HUES48 (cell line): Measurements from ENCODE around the gene ARHGEF12.

ENCODE experiments used
- H3K27ac ChIP-seq: one replicate; pipeline ENCODE4 v1.7.0; 2013; ENCODE audit warnings: low read depth, low read length, inconsistent platforms
- H3K27me3 ChIP-seq: 2 replicates; pipeline ENCODE4 v1.6.1; 2013; ENCODE audit warnings: mild to moderate bottlenecking, low read length; ENCODE audit not compliant: control insufficient read depth, insufficient read depth
- H3K36me3 ChIP-seq: 2 replicates; pipeline ENCODE4 v1.6.1; 2013; ENCODE audit warnings: low read length; ENCODE audit not compliant: control insufficient read depth, insufficient read depth
- H3K4me1 ChIP-seq: 2 replicates; pipeline ENCODE4 v1.6.1; 2013; ENCODE audit warnings: mild to moderate bottlenecking, low read length; ENCODE audit not compliant: control insufficient read depth, insufficient read depth
- H3K4me3 ChIP-seq: 2 replicates; pipeline ENCODE4 v1.5.1; 2013; ENCODE audit warnings: mild to moderate bottlenecking, low read depth, low read length
- H3K9ac ChIP-seq: 2 replicates; pipeline ENCODE4 v1.6.1; 2013; ENCODE audit warnings: mild to moderate bottlenecking, low read depth, low read length, moderate library complexity
- H3K9me3 ChIP-seq: 2 replicates; pipeline ENCODE4 v1.6.1; 2013; ENCODE audit warnings: low read length; ENCODE audit not compliant: control insufficient read depth, insufficient read depth

The ARHGEF12 gene

DNA sequence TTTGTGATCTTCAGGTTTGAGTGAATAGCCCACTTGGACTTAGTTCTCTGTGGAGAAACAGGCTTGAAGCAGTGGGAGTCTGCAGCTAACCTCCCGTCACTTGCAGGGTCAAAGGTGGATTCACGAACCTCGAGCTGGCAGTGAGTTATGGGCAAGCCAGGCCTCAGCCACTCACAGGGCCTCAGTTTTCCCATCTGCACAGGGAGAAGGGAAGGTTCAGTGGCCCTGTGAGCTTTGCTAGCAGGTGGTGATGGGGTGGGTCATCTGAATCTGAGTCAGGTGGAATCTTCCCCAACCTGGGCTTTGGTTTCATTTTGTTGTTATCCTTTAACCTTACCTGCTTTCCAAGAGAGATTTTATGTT, 88.7 kb downstream of the ARHGEF12 start:
- H3K27ac ChIP-seq = no peak overlapping the region
- H3K9ac ChIP-seq = no peak overlapping the region
- H3K4me3 ChIP-seq = no peak overlapping the region
- peaks cover 32% of the 10 kb centered on the region for H3K36me3 ChIP-seq
- no peaks in the 10 kb centered on the region for H3K9me3 ChIP-seq
- H3K27me3 ChIP-seq = no peaks in the 10 kb centered on the region
- no peaks in the 10 kb centered on the region for H3K4me1 ChIP-seq

DNA sequence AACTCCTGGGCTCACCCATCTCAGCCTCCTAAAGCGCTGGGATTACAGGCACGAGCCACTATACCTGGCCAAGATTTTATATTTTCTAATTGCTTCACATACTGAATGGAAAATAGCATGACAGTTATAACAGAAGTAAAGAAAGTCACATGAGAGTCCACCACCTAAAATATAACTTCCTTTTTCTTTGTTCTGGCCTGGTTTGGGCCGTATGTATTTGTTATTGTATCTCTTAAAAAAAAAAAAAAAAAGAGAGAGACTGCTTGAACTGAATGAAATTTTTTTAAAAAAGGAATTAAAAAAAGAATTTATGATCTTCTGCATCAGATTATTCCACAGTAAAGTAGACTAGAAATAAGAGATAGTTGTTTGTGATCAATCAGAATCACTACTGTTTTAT, 89.3 kb downstream of the ARHGEF12 start:
- H3K27me3 ChIP-seq = no peaks in the 10 kb centered on the region
- no peak overlapping the region for H3K27ac ChIP-seq
- H3K4me1 ChIP-seq = no peaks in the 10 kb centered on the region
- H3K36me3 ChIP-seq = peaks cover 32% of the 10 kb centered on the region
- H3K4me3 ChIP-seq = no peak overlapping the region
- no peak overlapping the region for H3K9ac ChIP-seq
- no peaks in the 10 kb centered on the region for H3K9me3 ChIP-seq

DNA sequence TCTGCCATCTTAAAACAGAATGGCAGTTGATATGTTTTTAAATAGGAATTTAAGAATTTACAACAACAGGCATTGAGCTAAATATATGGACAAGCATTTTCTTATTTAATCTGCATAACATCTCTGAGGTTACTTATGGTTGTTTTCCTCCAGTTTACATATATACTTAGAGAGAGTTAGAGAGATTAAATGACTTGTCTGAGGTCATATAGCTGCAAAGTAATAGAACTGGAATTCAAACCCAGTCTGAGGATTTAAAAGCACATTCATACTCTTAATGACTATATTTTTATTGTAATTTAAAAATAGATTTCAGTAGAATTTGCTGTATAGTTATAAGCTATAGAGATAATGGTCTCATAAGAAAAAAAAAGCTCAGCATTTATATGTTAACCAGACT, 93.9 kb downstream of the ARHGEF12 start:
- Histone ChIP-seq H3K27ac (no peak overlapping the region), H3K9ac (no peak overlapping the region)

DNA sequence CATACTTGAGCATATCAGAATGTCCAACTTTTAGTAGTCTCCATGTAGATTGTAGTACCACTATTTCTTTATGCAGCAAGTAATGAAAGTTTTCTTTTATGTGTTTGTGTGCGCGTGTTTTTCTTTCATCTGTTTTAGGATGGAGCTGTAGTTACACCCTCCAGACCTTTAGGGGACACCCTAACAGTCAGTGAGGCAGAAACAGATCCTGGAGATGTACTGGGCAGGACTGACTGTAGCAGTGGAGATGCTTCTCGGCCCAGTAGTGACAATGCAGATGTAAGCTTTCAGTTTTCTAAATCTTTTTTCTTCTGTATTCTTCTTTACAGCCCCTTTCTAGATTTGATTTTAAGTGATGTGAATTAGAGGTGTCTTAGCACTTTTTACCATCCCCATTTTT, 95.4 kb downstream of the ARHGEF12 start:
- H3K4me1 ChIP-seq = no peaks in the 10 kb centered on the region
- peaks cover 17% of the 10 kb centered on the region; the same call in 1 of the 2 replicates for H3K36me3 ChIP-seq
- H3K4me3 ChIP-seq = no peak overlapping the region
- H3K27ac ChIP-seq = no peak overlapping the region
- no peaks in the 10 kb centered on the region for H3K27me3 ChIP-seq
- no peak overlapping the region for H3K9ac ChIP-seq
- H3K9me3 ChIP-seq = no peaks in the 10 kb centered on the region

More for the DNA sequence above, 93.9 kb downstream of the ARHGEF12 start:
- no peaks in the 10 kb centered on the region for H3K27me3 ChIP-seq
- no peak overlapping the region for H3K4me3 ChIP-seq
- H3K36me3 ChIP-seq = peaks cover 17% of the 10 kb centered on the region; the same call in 1 of the 2 replicates
- H3K4me1 ChIP-seq = no peaks in the 10 kb centered on the region
- H3K9me3 ChIP-seq = no peaks in the 10 kb centered on the region

DNA sequence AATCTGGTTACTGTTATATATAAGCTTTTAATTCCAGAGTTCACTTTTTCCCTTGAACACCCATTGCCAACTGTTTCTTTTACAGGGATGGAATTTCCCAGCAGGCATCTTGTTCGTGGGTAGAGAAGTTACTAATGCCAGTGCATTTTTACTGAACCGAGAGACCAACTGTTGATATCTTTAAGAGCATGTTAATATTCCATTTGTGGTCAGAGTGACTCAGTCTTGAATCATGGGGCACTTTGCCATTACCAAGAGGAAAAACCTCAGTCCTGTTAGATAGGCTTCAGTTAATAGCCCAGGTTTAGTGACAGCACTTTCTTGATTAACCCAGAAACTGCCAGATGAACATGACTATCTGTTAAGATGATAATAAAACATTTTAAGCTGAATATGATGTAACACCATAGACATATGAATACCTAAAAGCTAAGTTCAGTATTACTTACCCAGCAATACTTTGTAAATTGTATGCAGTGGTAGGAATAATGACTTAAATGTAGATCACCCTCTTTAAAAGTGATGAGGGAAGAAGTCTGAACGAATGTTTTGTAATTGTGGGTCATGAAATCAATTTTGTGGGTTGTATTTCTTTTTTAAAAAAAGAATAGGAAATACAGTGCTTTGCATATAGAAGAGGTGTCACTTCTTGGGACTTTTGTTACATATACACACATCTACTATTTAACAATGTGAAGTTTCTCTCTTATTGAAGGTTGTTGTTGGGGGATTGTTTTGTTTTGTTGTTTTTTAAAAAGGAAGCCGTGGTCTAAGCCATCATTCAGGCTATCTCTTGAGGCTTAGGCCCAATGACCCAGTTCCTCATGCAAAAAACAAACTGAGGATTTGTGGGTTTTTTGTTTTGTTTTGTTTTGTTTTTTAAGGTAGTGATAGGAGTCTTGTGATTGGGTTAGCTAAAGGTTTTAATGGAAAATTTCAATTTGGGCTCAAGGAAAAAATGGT, 96.1 kb downstream of the ARHGEF12 start:
- H3K36me3 ChIP-seq = peaks cover 17% of the 10 kb centered on the region; the same call in 1 of the 2 replicates
- H3K4me1 ChIP-seq = no peaks in the 10 kb centered on the region
- H3K9me3 ChIP-seq = no peaks in the 10 kb centered on the region
- no peak overlapping the region for H3K4me3 ChIP-seq
- H3K27me3 ChIP-seq = no peaks in the 10 kb centered on the region
- H3K27ac ChIP-seq = no peak overlapping the region
- H3K9ac ChIP-seq = no peak overlapping the region

DNA sequence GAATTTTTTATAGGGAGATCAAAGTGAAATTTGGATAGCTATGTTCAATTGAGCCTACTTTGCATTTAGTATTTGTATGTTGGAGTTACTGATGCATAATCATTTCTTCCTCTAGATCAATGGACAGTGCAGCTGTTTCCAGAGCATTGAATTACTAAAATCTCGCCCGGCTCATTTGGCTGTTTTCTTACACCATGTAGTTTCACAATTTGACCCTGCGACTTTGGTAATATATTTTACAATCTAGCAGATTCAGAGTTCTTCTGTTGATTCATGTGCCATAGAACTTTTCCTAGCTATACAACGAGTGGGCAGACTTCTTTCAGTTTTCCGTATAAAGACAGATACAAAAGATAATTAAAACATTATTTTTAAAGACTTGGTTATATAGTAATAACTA, 105.4 kb downstream of the ARHGEF12 start:
- H3K27me3 ChIP-seq = no peaks in the 10 kb centered on the region
- H3K4me1 ChIP-seq = no peaks in the 10 kb centered on the region
- H3K4me3 ChIP-seq = no peak overlapping the region
- no peak overlapping the region for H3K27ac ChIP-seq
- no peak overlapping the region for H3K9ac ChIP-seq
- no peaks in the 10 kb centered on the region for H3K9me3 ChIP-seq
- peaks cover 62% of the 10 kb centered on the region for H3K36me3 ChIP-seq

DNA sequence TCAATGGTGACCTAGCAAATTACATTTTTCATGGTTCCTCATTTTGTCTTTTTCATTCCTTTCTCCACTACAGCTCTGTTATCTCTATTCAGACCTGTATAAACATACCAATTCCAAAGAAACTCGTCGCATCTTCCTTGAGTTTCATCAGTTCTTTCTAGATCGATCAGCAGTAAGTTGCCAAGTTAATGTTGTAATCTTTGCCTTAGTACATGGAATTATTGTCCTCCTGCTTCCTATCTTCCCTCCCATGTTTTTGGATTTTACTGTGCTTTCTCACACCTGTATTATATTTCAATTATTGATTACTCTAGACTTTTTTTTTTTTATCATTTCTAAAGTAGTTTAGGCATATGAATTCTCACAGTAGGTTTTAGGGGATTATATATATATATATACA, 105.8 kb downstream of the ARHGEF12 start:
- no peaks in the 10 kb centered on the region for H3K27me3 ChIP-seq
- H3K27ac ChIP-seq = no peak overlapping the region
- H3K9ac ChIP-seq = no peak overlapping the region
- no peaks in the 10 kb centered on the region for H3K9me3 ChIP-seq
- no peak overlapping the region for H3K4me3 ChIP-seq
- peaks cover 66% of the 10 kb centered on the region for H3K36me3 ChIP-seq
- no peaks in the 10 kb centered on the region for H3K4me1 ChIP-seq

DNA sequence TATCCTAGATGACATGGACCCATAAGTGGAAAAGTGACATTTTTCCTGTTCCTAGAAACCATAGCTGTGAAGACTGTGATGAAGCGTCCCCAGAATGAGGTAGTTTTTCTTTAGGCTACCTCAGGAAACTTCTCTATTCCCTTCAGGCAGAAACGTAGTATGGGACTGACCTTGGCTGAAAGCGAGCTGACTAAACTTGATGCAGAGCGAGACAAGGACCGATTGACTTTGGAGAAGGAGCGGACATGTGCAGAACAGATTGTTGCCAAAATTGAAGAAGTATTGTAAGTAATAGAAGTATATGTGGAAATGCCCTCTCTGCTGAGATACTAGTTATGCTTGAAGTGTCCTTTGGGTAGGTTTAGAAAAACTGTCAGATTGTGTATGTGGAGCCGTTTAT, 110.6 kb downstream of the ARHGEF12 start:
- no peak overlapping the region for H3K4me3 ChIP-seq
- H3K9me3 ChIP-seq = no peaks in the 10 kb centered on the region
- no peaks in the 10 kb centered on the region for H3K27me3 ChIP-seq
- 0 out of 2 replicates have a peak, but pooled peaks cover 6% of the 10 kb centered on the region for H3K4me1 ChIP-seq
- H3K9ac ChIP-seq = no peak overlapping the region
- H3K36me3 ChIP-seq = peaks cover 81% of the 10 kb centered on the region
- no peak overlapping the region for H3K27ac ChIP-seq

DNA sequence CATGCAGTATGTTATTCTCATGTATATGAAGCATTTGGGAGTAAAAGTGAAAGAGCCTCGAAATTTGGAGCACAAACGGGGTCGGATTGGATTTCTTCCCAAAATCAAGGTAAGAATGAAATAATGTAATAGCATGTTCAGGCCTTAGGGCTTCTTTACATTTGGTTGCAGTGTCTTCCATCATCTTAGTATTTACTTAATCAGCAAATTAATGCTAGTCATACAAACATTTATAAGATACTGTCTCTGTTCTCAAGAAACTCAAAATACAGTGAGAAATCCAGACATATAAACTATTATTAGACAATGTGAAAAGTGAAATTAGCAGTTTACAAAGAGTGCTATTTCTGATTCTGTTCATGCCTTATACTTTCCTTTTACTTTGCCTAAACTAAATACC, 112.0 kb downstream of the ARHGEF12 start:
- H3K9ac ChIP-seq = no peak overlapping the region
- H3K9me3 ChIP-seq = no peaks in the 10 kb centered on the region
- no peaks in the 10 kb centered on the region for H3K27me3 ChIP-seq
- no peak overlapping the region for H3K4me3 ChIP-seq
- no peak overlapping the region for H3K27ac ChIP-seq
- 0 out of 2 replicates have a peak, but pooled peaks cover 6% of the 10 kb centered on the region for H3K4me1 ChIP-seq
- H3K36me3 ChIP-seq = peaks cover 83% of the 10 kb centered on the region

DNA sequence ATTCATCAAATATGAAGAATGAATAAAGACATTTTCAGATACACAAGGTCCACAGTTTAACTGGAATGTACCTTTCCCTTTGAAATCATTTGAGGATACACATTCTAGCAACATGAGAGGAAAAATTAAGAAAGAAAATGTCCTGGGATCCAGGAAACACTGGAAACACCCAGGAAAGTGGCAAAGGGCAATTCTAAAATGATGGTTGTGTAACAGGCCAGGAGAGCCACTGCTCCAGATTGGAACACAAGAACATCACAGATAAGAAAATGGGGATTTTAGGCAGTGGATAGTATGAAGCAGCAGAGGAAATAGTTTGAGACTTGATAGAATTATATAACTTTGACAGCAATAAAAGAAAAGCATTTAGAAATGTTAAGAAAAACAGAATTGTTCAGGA, 119.3 kb downstream of the ARHGEF12 start:
- H3K9me3 ChIP-seq = no peaks in the 10 kb centered on the region
- no peak overlapping the region for H3K4me3 ChIP-seq
- peaks cover 87% of the 10 kb centered on the region for H3K36me3 ChIP-seq

DNA sequence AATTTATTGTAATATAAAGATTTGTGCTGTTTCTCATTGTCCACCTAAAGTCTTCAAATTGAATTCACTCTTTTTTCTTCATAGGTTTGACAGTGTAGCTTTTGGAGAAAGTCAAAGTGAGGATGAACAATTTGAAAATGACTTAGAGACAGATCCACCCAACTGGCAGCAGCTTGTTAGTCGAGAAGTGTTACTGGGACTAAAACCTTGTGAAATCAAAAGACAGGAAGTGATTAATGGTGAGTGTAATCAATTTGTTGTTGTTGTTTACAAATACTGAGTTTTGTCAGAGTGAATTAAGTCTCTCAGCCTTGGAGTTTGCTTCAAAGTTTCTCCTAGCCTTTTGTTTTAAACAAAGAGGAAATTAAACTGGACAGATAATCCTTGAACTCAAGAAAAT, 121.8 kb downstream of the ARHGEF12 start:
- H3K36me3 ChIP-seq = peaks cover 91% of the 10 kb centered on the region
- no peak overlapping the region for H3K9ac ChIP-seq
- no peak overlapping the region for H3K4me3 ChIP-seq
- no peaks in the 10 kb centered on the region for H3K9me3 ChIP-seq
- no peak overlapping the region for H3K27ac ChIP-seq
- no peaks in the 10 kb centered on the region for H3K27me3 ChIP-seq
- H3K4me1 ChIP-seq = no peaks in the 10 kb centered on the region

More for the DNA sequence above, 119.3 kb downstream of the ARHGEF12 start:
- Histone ChIP-seq H3K4me1 (no peaks in the 10 kb centered on the region), H3K27ac (no peak overlapping the region), H3K27me3 (no peaks in the 10 kb centered on the region), H3K9ac (no peak overlapping the region)
